HG03066 (cell line): ENCODE results near the gene LMO7.
"Not testable (repeated sequence)": the region's sequence is repeated elsewhere in the genome, so short reads cannot be mapped to it uniquely, and the experiment has no call there.

Source experiments
- ATAC-seq: cut with Tn5 transposase; IDR thresholded peaks from one replicate; pipeline ENCODE4 v1.9.1; 2021; ENCODE audit warnings: low read depth; ENCODE audit not compliant: unreplicated experiment

LMO7 gene

DNA sequence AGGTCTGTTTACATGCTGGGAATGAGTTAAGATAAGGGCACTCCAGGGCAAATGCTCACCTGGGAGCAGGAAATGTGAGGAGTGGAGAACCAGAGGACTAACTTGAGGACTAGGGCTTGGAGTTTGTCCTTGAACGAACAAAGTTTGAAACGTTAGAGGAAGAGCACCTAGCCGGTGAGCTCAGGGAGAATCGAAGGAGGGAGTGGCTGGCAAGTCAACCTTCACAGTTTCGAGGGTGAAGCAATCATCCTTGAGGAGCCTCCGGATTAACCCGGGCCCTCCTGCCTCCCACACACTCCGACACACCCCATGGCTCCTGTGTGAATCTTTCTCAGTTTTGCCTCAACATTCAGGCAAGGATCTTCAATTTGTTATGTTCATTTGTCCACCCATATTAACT is 58.6 kb downstream of the LMO7 start:
- no peak for ATAC-seq

GRCh38 chr13:75695908-75696307 is 59.8 kb downstream of the LMO7 start:
- ATAC-seq: peak; percentile 56

- ATAC-seq: no peak
Measured at GRCh38 chr13:75699062-75699461, 62.9 kb downstream of the LMO7 start.

- not testable (repeated sequence) for ATAC-seq
Measured at GRCh38 chr13:75699717-75700116, 63.6 kb downstream of the LMO7 start.

- no peak for ATAC-seq
Measured at GRCh38 chr13:75700552-75700951, 64.4 kb downstream of the LMO7 start.

GRCh38 chr13:75702476-75702875 is 66.3 kb downstream of the LMO7 start:
- ATAC-seq: no peak

- ATAC-seq: no peak
Measured at GRCh38 chr13:75703769-75704168, 67.6 kb downstream of the LMO7 start.

- no peak for ATAC-seq
Measured at GRCh38 chr13:75704194-75704926, 68.2 kb downstream of the LMO7 start.

DNA sequence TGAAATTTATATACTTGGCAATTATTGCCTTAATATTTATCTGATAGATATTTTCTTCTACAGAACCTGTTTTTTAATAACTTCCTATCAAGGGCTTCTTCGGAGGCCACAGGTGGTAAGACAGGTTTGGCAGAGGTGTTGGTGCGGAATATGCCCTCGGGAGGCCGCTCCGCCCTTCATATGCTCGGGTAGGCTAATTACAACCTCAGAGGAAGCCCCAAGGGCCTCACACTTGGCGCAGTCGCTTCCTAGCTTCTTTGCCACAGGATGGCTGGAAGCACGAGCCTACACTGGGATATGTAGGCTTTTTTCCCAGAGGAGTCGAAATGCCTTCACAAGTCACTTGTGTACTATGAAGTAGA is 68.8 kb downstream of the LMO7 start:
- ATAC-seq: no peak

DNA sequence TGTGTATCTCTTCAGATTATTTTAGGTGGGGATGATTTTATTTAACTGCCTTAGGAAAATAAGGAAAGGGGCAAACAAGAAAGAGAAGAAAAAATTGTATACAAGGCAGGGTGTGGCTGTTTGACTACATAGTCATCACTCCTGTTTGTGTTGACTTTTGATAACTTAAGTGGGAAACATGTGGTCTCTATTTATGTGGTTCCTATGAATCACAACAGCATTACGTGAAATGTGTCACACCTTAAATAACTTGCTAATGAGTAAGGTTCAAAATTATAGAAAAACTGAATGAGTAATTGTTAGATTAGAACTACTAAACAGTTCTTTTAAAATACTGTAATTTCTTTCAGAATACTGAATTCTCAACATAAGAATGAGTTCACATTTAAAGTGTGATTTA is 69.3 kb downstream of the LMO7 start:
- ATAC-seq: no peak

- no peak for ATAC-seq
Measured at GRCh38 chr13:75705908-75706307, 69.8 kb downstream of the LMO7 start.

- ATAC-seq: no peak
Measured at GRCh38 chr13:75713852-75714251, 77.7 kb downstream of the LMO7 start.

DNA sequence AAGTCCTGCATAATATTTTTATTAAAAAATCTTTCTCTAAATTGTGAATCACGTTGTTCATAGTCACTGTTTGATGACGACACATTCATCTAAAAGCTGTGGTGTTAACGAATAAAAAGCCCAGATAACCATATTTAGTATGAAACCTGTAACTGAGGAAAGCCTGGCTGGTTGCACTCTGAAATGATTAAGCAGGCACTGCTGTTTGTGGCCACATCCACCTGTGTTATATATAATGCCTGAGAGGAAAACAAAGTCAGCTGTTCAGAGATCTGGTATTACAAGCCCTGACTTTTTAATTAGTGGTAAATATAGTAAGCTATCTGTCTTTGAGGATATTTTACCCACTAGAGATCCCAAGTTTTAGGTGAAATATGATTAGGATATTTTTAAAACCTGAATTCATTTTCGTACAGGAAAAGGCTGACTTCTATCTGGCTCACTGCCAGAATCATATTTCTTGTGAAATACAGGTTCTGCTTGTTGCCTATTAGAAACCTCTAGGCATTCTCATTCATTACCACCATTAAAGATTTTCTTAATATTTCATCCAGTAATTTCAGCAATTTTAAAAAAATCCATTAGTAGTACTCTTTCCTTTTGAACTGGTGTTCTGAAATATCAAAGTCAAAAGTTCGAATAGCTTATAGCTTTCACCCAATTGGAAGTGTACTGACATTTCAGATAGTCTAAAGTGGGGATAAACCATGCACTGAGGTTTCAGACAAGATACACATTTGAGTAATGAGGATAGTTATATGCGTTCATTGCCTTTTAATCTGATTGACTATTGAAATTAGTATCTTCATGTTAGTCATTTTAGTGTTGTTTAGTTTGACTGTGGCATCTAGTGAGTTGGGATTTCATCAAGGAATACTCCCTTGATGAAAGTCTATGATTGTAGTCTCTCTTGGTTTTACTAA is 79.7 kb downstream of the LMO7 start:
- ATAC-seq: peak; percentile 91

GRCh38 chr13:75717525-75717924 is 81.4 kb downstream of the LMO7 start:
- ATAC-seq: no peak

GRCh38 chr13:75721307-75721706 is 85.2 kb downstream of the LMO7 start:
- ATAC-seq: no peak

DNA sequence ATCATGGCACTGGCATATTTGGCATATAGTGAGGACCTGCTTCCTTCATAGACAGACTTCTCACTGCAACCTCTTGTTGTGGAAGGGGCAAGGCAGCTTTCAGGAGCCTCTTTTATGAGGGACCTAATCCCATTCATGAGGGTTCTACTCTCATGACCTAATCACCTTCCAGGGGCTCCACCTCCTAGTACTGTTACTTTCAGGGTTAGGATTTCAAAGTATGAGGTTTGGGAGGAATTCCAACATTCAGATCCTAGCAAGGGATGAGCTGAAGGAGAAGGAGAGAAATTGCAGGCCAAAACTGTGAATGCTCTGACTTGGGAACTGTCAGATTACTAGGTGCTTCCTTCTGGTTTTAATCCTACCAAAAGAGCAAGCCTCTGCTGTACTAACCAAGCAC is 87.8 kb downstream of the LMO7 start:
- no peak for ATAC-seq

GRCh38 chr13:75724752-75725517 is 88.8 kb downstream of the LMO7 start:
- ATAC-seq: no peak

GRCh38 chr13:75725736-75726135 is 89.6 kb downstream of the LMO7 start:
- no peak for ATAC-seq

- no peak for ATAC-seq
Measured at GRCh38 chr13:75726306-75726705, 90.2 kb downstream of the LMO7 start.

- ATAC-seq: not testable (repeated sequence)
Measured at GRCh38 chr13:75733113-75733512, 97.0 kb downstream of the LMO7 start.

DNA sequence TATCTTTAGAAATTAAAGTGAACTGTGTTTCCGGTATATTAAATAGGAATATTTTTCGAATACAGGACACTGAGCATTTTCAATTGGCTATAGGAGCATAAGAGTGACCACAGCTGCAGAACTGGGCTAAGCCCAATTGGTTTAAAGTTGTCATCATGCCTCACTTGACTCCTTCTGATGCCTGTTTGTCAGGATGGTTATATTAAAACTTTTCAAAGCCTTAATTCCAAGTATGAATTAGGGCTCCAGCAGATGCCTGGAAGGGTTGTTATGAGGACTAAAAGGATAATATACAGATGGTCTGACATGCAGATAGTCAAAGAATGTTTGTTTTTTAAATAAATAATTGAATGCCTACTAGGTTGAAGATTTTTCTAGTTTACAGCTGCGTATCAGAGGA is 100.0 kb downstream of the LMO7 start:
- ATAC-seq: no peak
